ENCODE results near the gene AXIN2. TPM values are rescaled to one million over a fixed set of nuclear protein-coding genes. Genes with fewer than 3 reads are reported as not detected.

AXIN2 gene
- total RNA-seq, 1 donor from 2014 or later: 44.8 TPM

- Mint-ChIP-seq H3K4me3 (ENCODE audit: unreplicated experiment) (no peak overlapping the region), H3K27ac (ENCODE audit: unreplicated experiment) (no peak overlapping the region), H3K27me3 (ENCODE audit: unreplicated experiment) (peaks cover 2% of the 10 kb centered on the region), H3K4me1 (ENCODE audit: unreplicated experiment) (peaks cover 20% of the 10 kb centered on the region), H3K36me3 (ENCODE audit: low read depth, unreplicated experiment) (no peaks in the 10 kb centered on the region), H3K9me3 (ENCODE audit: unreplicated experiment) (no peaks in the 10 kb centered on the region)
- DNase-seq (ENCODE audit: low spot score): no peak
- TF ChIP-seq CTCF (IDR thresholded peaks at IDR 0.05; ENCODE audit: unreplicated experiment): no peak
Measured at GRCh38 chr17:65498816-65499215, 62.6 kb downstream of the AXIN2 start.

GRCh38 chr17:65496801-65497200, 64.6 kb downstream of the AXIN2 start:
- TF ChIP-seq CTCF (IDR thresholded peaks at IDR 0.05; ENCODE audit: unreplicated experiment): no peak
- H3K9me3 Mint-ChIP-seq (ENCODE audit: unreplicated experiment): no peaks in the 10 kb centered on the region

GRCh38 chr17:65495122-65496055, 66.1 kb downstream of the AXIN2 start:
- Mint-ChIP-seq H3K36me3 (ENCODE audit: low read depth, unreplicated experiment) (no peaks in the 10 kb centered on the region), H3K4me1 (ENCODE audit: unreplicated experiment) (peaks cover 18% of the 10 kb centered on the region), H3K27ac (ENCODE audit: unreplicated experiment) (no peak overlapping the region), H3K9me3 (ENCODE audit: unreplicated experiment) (no peaks in the 10 kb centered on the region), H3K4me3 (ENCODE audit: unreplicated experiment) (no peak overlapping the region), H3K27me3 (ENCODE audit: unreplicated experiment) (peaks cover 1% of the 10 kb centered on the region)
- no peak for TF ChIP-seq CTCF (IDR thresholded peaks at IDR 0.05; ENCODE audit: unreplicated experiment)
- no peak for DNase-seq (ENCODE audit: low spot score)

More at GRCh38 chr17:65496801-65497200, 64.6 kb downstream of the AXIN2 start:
- H3K27ac Mint-ChIP-seq (ENCODE audit: unreplicated experiment): no peak overlapping the region
- no peak overlapping the region for H3K4me3 Mint-ChIP-seq (ENCODE audit: unreplicated experiment)
- H3K36me3 Mint-ChIP-seq (ENCODE audit: low read depth, unreplicated experiment): no peaks in the 10 kb centered on the region
- DNase-seq (ENCODE audit: low spot score): no peak
- H3K27me3 Mint-ChIP-seq (ENCODE audit: unreplicated experiment): no peaks in the 10 kb centered on the region
- H3K4me1 Mint-ChIP-seq (ENCODE audit: unreplicated experiment): peaks cover 18% of the 10 kb centered on the region

GRCh38 chr17:65489413-65490155, 71.9 kb downstream of the AXIN2 start:
- TF ChIP-seq CTCF (IDR thresholded peaks at IDR 0.05; ENCODE audit: unreplicated experiment): no peak
- Mint-ChIP-seq H3K27me3 (ENCODE audit: unreplicated experiment) (peaks cover 6% of the 10 kb centered on the region), H3K9me3 (ENCODE audit: unreplicated experiment) (no peaks in the 10 kb centered on the region), H3K4me3 (ENCODE audit: unreplicated experiment) (no peak overlapping the region), H3K27ac (ENCODE audit: unreplicated experiment) (no peak overlapping the region), H3K36me3 (ENCODE audit: low read depth, unreplicated experiment) (peaks cover 3% of the 10 kb centered on the region), H3K4me1 (ENCODE audit: unreplicated experiment) (no peaks in the 10 kb centered on the region)
- DNase-seq (ENCODE audit: low spot score): no peak
